GM12878 (cell line): Measurements from ENCODE around the gene ZBTB7B. TPM values are rescaled to one million over a fixed set of nuclear protein-coding genes. Genes with fewer than 3 reads are reported as not detected.

Experiments
- ATAC-seq: fragments of 200-7000 bp; cut with Tn5 transposase; 3 replicates; pipeline ENCODE4 v1.9.1; 2020; ENCODE audit warnings: mild to moderate bottlenecking, moderate library complexity
- BruUV-seq: library from RNA; stranded (reverse); fragments of 400-500 nt; replicated peaks from 2 replicates; lab custom pipeline; 2021; lab: Mats Ljungman, UMichigan
- CTCF ChIA-PET: fragments of 300-600 bp; sonication (Branson Sonifier 250); formaldehyde crosslinking; extraction: SDS; loops from one replicate; lab custom pipeline; 2021; ENCODE audit warnings: inconsistent platforms; lab: Yijun Ruan, JAX
- POLR2A ChIA-PET: fragments of 350-600 bp; formaldehyde crosslinking; extraction: SDS; loops from one replicate; lab custom pipeline; 2021; ENCODE audit warnings: inconsistent platforms; lab: Charles Lee
- RAD21 ChIA-PET: fragments of 300-600 bp; sonication (Branson Sonifier 250); formaldehyde crosslinking; loops from one replicate; lab custom pipeline; 2023; ENCODE audit warnings: antibody characterized with exemption; ENCODE audit not compliant: unreplicated experiment; lab: Charles Lee
- SMC1A ChIA-PET: fragments of 300-600 bp; sonication (Branson Sonifier 250); formaldehyde crosslinking; loops from one replicate; lab custom pipeline; 2023; ENCODE audit not compliant: unreplicated experiment, uncharacterized antibody; lab: Charles Lee
- DNase-seq: peaks from one replicate; pipeline ENCODE4 v3.0.0-alpha.2; 2011; ENCODE audit warnings: low read depth, low spot score
- FAIRE-seq: peaks from 3 replicates; lab custom pipeline; 2011; peaks lifted over from hg19 to GRCh38; lab: Jason Lieb, UNC
- H2AFZ ChIP-seq: 2 replicates; pipeline ENCODE4 v1.6.0; 2011; ENCODE audit warnings: low read depth, low read length, control low read depth; ENCODE audit not compliant: control insufficient read depth
- H3K27ac ChIP-seq: 2 replicates; pipeline ENCODE4 v1.5.1; 2011; ENCODE audit warnings: control low read depth; ENCODE audit not compliant: control insufficient read depth, insufficient read depth
- H3K27me3 ChIP-seq, 2 experiments: replicated peaks in 1 of 2; 2 replicates each; pipeline versions ENCODE4 v1.6.0 to v1.6.1; 2011; ENCODE audit warnings: low read length in 1 of 2; ENCODE audit not compliant: control insufficient read depth in 2 of 2, insufficient read depth in 2 of 2
- H3K36me3 ChIP-seq, 2 experiments: 2 replicates each; pipeline ENCODE4 v1.5.1; 2011; ENCODE audit warnings: low read length in 1 of 2; ENCODE audit not compliant: control insufficient read depth in 2 of 2, insufficient read depth in 2 of 2
- H3K4me1 ChIP-seq: 2 replicates; pipeline ENCODE4 v1.6.1; 2011; ENCODE audit warnings: mild to moderate bottlenecking, low read length, moderate library complexity, mixed read lengths; ENCODE audit not compliant: control insufficient read depth, insufficient read depth
- H3K4me2 ChIP-seq: 2 replicates; pipeline ENCODE4 v1.6.0; 2011; ENCODE audit warnings: control low read depth; ENCODE audit not compliant: control insufficient read depth, insufficient read depth
- H3K4me3 ChIP-seq: fragments of 200-600 bp; sonication (generic); 2 replicates; pipeline ENCODE4 v1.5.1; 2016
- H3K79me2 ChIP-seq: 2 replicates; pipeline ENCODE4 v1.6.0; 2011; ENCODE audit warnings: low read length; ENCODE audit not compliant: control insufficient read depth, insufficient read depth
- H3K9ac ChIP-seq: 2 replicates; pipeline ENCODE4 v1.8.0; 2011; ENCODE audit warnings: low read length, control low read depth, mixed read lengths; ENCODE audit not compliant: control insufficient read depth, insufficient read depth
- H3K9me3 ChIP-seq: replicated peaks from 3 replicates; pipeline ENCODE4 v1.5.1; 2011; ENCODE audit warnings: mild to moderate bottlenecking, low read length; ENCODE audit not compliant: control insufficient read depth, insufficient read depth
- H4K20me1 ChIP-seq: 2 replicates; pipeline ENCODE4 v1.6.0; 2011; ENCODE audit not compliant: control insufficient read depth, insufficient read depth
- ASH2L ChIP-seq: fragments of 300-600, 200-600 bp; sonication (generic); IDR thresholded peaks from 2 replicates; pipeline ENCODE4 v1.6.1; 2017; ENCODE audit warnings: low read depth, mild to moderate bottlenecking, borderline replicate concordance
- CEBPZ ChIP-seq: fragments of 150-350 bp; IDR thresholded peaks from 2 replicates; pipeline ENCODE4 v1.6.1; 2016; ENCODE audit warnings: low read depth, low read length
- FOXM1 ChIP-seq: IDR thresholded peaks from 2 replicates; pipeline ENCODE4 v1.6.1; 2012; ENCODE audit warnings: low read depth, mild to moderate bottlenecking, inconsistent platforms, low read length, moderate library complexity
- GABPA ChIP-seq: IDR thresholded peaks from 2 replicates; pipeline ENCODE4 v1.6.1; 2014; ENCODE audit warnings: antibody characterized with exemption, low read depth, mild to moderate bottlenecking, inconsistent platforms
- HSF1 ChIP-seq: fragments of 150-350 bp; IDR thresholded peaks from 2 replicates; pipeline ENCODE4 v1.6.1; 2014; ENCODE audit warnings: mild to moderate bottlenecking, low read depth, low read length
- PAX8 ChIP-seq: fragments of 450-650 bp; IDR thresholded peaks from 2 replicates; pipeline ENCODE4 v1.6.1; 2017; ENCODE audit warnings: mild to moderate bottlenecking, moderate library complexity
- POLR2AphosphoS2 ChIP-seq: IDR thresholded peaks from 2 replicates; pipeline ENCODE4 v1.6.1; 2011; ENCODE audit warnings: low read depth, mild to moderate bottlenecking, low read length, improper control_type of control experiment, moderate library complexity
- REST ChIP-seq: IDR thresholded peaks from 2 replicates; pipeline ENCODE4 v1.6.1; 2012; ENCODE audit warnings: mild to moderate bottlenecking, low read depth, low read length
- SMC3 ChIP-seq: IDR thresholded peaks from 2 replicates; pipeline ENCODE4 v1.6.1; 2011; ENCODE audit warnings: low read length, improper control_type of control experiment, borderline replicate concordance
- SUZ12 ChIP-seq: fragments of 200-600 bp; sonication (generic); IDR thresholded peaks from one replicate; pipeline ENCODE4 v1.6.1; 2018; ENCODE audit warnings: antibody characterized with exemption, mild to moderate bottlenecking; ENCODE audit not compliant: unreplicated experiment
- WRNIP1 ChIP-seq: IDR thresholded peaks from 2 replicates; pipeline ENCODE4 v1.6.1; 2011; ENCODE audit warnings: low read depth, low read length, improper control_type of control experiment, borderline replicate concordance
- ZNF24 ChIP-seq: fragments of 450-650 bp; IDR thresholded peaks from 2 replicates; pipeline ENCODE4 v1.6.1; 2017; ENCODE audit warnings: antibody characterized with exemption, mild to moderate bottlenecking
- ZNF622 ChIP-seq: fragments of 450-650 bp; IDR thresholded peaks from 2 replicates; pipeline ENCODE4 v1.6.1; 2017; ENCODE audit warnings: mild to moderate bottlenecking, inconsistent platforms
- WGBS: methylation state at CpG from one replicate; pipeline ENCODE4 v1.1.6; 2016; ENCODE audit warnings: low lambda C conversion rate; ENCODE audit not compliant: insufficient replicate concordance, insufficient coverage; ENCODE audit errors: missing lambda C conversion rate; 5-methylcytosine and 5-hydroxymethylcytosine counted together
- in situ Hi-C: fragments of 300-500 bp; cut with MboI; formaldehyde crosslinking; loops from 9 replicates; pipeline ENCODE4 v1.14.3; 2018; ENCODE audit warnings: mixed read lengths
- intact Hi-C: fragments of 100-400 bp; cut with micrococcal nuclease; formaldehyde crosslinking; loops from one replicate; pipeline ENCODE4 v1.14.2; 2022; ENCODE audit not compliant: unreplicated experiment
- polyA plus RNA-seq, 11 experiments: library from polyadenylated mRNA; depleted of rRNA in 4 of 11; unstranded in 6 of 11; stranded (reverse) in 5 of 11; fragments of >200 nt; fragmentation: Nextera tagmentation in 4 of 11; fragmentation: Illumina TruSeq in 1 of 11; extraction: Ambion mirVana in 4 of 11; extraction: Trizol in 1 of 11; gene quantifications; 1 replicate in 1 of 11; 2 replicates in 10 of 11; pipeline versions ENCODE4 v1.2.1 to v1.2.3, GENCODE V29; 2011 to 2016; ENCODE audit warnings: inconsistent platforms in 2 of 11, missing spikeins in 2 of 11, low read depth in 1 of 11
- total RNA-seq, 4 experiments: library from RNA; depleted of rRNA in 3 of 4; stranded (reverse); fragments of >200 nt in 3 of 4; fragmentation: Illumina TruSeq in 1 of 4; extraction: Trizol in 1 of 4; gene quantifications; 2 replicates each; pipeline versions ENCODE4 v1.2.1 to v1.2.3, GENCODE V29; 2013 to 2021
- TF ChIP-seq, protein P1 (sequence below), 3 experiments: IDR thresholded peaks in 2 of 3; conservative IDR thresholded peaks in 1 of 3; 2 replicates each; pipeline ENCODE4 v1.5.1; 2011; ENCODE audit warnings: low read depth in 3 of 3, low read length in 3 of 3, mild to moderate bottlenecking in 3 of 3, control low read depth in 2 of 3, moderate library complexity in 2 of 3, inconsistent platforms in 1 of 3, mixed read lengths in 1 of 3; ENCODE audit not compliant: control insufficient read depth in 2 of 3, insufficient read depth in 1 of 3; ENCODE audit errors: extremely low read depth in 1 of 3

The ZBTB7B gene
- total and polyA plus RNA-seq, 10 of the 15 experiments (the other 5 are each of a cell fraction or from before 2014, with no cell fraction given) = 0.11 to 44.9 (median 11.3) TPM

DNA sequence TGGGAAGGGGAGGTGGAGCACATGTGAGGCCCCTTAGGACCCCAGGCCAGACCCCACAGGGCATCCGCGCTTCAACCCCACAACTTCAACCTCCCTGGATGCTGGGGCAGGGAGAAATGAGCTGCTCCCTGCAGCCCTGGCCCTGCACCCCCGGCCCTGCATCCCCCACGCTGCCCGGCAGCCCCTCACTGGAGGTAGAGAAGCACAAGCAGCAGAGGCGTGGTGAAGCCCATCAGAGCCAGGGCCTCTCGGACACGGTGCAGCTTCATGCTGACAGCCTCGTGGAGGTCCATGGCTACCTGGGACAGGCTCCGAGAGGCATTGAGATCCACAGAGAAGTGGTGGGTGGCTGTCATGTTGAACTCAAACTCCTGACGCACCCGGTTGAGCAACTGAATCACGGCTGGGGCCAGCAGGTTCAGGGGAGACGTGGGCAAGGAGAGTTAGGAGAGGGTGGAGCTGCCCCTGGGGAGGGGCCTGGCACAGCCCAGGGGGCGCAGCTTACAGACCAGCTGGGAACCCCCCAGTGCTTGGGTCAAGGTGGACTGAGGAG lies 27.7 kb downstream of the ZBTB7B start:
- Histone ChIP-seq H3K4me1 (no peaks in the 10 kb centered on the region), H3K9ac (no peak overlapping the region), H3K4me2 (no peak overlapping the region), H3K27me3 (no peaks in the 10 kb centered on the region; a peak in 2 of 4 replicates), H2AFZ (no peak overlapping the region), H4K20me1 (no peaks in the 10 kb centered on the region), H3K27ac (no peak overlapping the region), H3K36me3 (no peaks in the 10 kb centered on the region), H3K79me2 (no peaks in the 10 kb centered on the region), H3K4me3 (no peak overlapping the region), H3K9me3 (no peaks in the 10 kb centered on the region)
- in situ Hi-C loops = no loop called here
- 37% methylated on average over 15 of the region's 15 CpGs for WGBS
- no peak for ATAC-seq
- intact Hi-C loops = no loop called here
- no peak for FAIRE-seq
- RAD21 ChIA-PET = no interaction called here
- no TSS peak for BruUV-seq
- POLR2A ChIA-PET = no interaction called here
- SMC1A ChIA-PET = interaction anchor here (0.7 kb wide), 1 partner anchor 14 kb away, joined by 3 read pairs; no protein-coding TSS in a partner anchor
- CTCF ChIA-PET = no interaction called here
- DNase-seq = no peak
- TF ChIP-seq POLR2AphosphoS2 (no peak), PAX8 (no peak), WRNIP1 (no peak), FOXM1 (no peak), SUZ12 (no peak), ZNF24 (no peak), HSF1 (no peak), SMC3 (no peak), REST (no peak), CEBPZ (no peak), ZNF622 (no peak), GABPA (no peak), ASH2L (no peak)
- TF ChIP-seq, protein P1, sequence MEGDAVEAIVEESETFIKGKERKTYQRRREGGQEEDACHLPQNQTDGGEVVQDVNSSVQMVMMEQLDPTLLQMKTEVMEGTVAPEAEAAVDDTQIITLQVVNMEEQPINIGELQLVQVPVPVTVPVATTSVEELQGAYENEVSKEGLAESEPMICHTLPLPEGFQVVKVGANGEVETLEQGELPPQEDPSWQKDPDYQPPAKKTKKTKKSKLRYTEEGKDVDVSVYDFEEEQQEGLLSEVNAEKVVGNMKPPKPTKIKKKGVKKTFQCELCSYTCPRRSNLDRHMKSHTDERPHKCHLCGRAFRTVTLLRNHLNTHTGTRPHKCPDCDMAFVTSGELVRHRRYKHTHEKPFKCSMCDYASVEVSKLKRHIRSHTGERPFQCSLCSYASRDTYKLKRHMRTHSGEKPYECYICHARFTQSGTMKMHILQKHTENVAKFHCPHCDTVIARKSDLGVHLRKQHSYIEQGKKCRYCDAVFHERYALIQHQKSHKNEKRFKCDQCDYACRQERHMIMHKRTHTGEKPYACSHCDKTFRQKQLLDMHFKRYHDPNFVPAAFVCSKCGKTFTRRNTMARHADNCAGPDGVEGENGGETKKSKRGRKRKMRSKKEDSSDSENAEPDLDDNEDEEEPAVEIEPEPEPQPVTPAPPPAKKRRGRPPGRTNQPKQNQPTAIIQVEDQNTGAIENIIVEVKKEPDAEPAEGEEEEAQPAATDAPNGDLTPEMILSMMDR (IDR thresholded peaks at IDR 0.05 in 2 of 3, conservative IDR thresholded peaks at IDR 0.05 in 1 of 3; ENCODE audit: control insufficient read depth in 2 of 3, extremely low read depth in 1 of 3, insufficient read depth in 1 of 3, low read depth in 3 of 3, low read length in 3 of 3) = no peak
